GM13976 (cell line): ENCODE results near the gene ASH1L.

Source experiments
- DNase-seq: peaks from one replicate; pipeline ENCODE4 v3.0.0; 2012; ENCODE audit warnings: low spot score
- CTCF ChIP-seq: IDR thresholded peaks from 2 replicates; pipeline ENCODE4 v1.5.1; 2012; ENCODE audit warnings: borderline replicate concordance, mild to moderate bottlenecking; ENCODE audit not compliant: insufficient read depth; ENCODE audit errors: extremely low read depth, missing control alignments, control extremely low read depth
- in situ Hi-C: fragments of 300-500 bp; cut with MboI; formaldehyde crosslinking; loops from one replicate; pipeline ENCODE4 v1.12.0; 2022; ENCODE audit warnings: low sequenced_read_pairs, mixed read lengths, inconsistent platforms; ENCODE audit not compliant: unreplicated experiment

Gene ASH1L

GRCh38 chr1:155485222-155485621, 77.4 kb downstream of the ASH1L start:
- DNase-seq: no peak
- in situ Hi-C loops: no loop called here
- TF ChIP-seq CTCF: no peak

GRCh38 chr1:155481741-155482241, 80.8 kb downstream of the ASH1L start:
- no peak for TF ChIP-seq CTCF
- in situ Hi-C loops: no loop called here
- no peak for DNase-seq

GRCh38 chr1:155479205-155479604, 83.4 kb downstream of the ASH1L start:
- in situ Hi-C loops: no loop called here
- no peak for TF ChIP-seq CTCF
- DNase-seq: no peak

- in situ Hi-C loops: no loop called here
- DNase-seq: no peak
- TF ChIP-seq CTCF: no peak
Observed at GRCh38 chr1:155478270-155478852, 84.2 kb downstream of the ASH1L start.

- in situ Hi-C loops: no loop called here
- DNase-seq: no peak
- no peak for TF ChIP-seq CTCF
Observed at GRCh38 chr1:155474146-155474545, 88.5 kb downstream of the ASH1L start.

GRCh38 chr1:155473151-155473821, 89.3 kb downstream of the ASH1L start:
- in situ Hi-C loops: no loop called here
- no peak for DNase-seq
- TF ChIP-seq CTCF: no peak
